ENCODE results near the gene CROCC2.

Gene CROCC2

GRCh38 chr2:240960971-240961876 is 55.1 kb downstream of the CROCC2 start:
- TF ChIP-seq CTCF (IDR thresholded peaks at IDR 0.05; ENCODE audit: low read depth, low read length, missing control alignments), result no peak
- H3K4me3 ChIP-seq (replicated peaks; ENCODE audit: low read depth, low read length), result no peak overlapping the region
- DNase-seq (ENCODE audit: extremely low read depth, low read depth), result no peak

DNA sequence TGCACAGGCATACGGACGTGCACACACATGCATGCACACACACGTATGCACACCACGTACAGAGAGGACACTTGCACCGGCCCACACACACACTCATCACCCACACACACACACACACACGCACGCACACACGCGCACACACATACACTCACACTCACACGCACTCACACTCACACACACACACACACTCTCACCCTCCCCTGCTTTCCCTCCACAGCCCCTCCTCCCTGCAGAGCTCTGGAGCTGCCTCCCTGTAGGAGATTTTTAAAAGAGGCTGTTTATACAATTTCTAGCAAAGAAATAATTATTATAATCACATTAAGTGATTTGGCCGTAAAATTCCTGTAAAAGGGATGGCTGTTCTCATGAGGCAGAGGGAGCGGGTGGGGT is 55.8 kb downstream of the CROCC2 start:
- no peak overlapping the region for H3K4me3 ChIP-seq (replicated peaks; ENCODE audit: low read depth, low read length)
- no peak for TF ChIP-seq CTCF (IDR thresholded peaks at IDR 0.05; ENCODE audit: low read depth, low read length, missing control alignments)
- DNase-seq (ENCODE audit: extremely low read depth, low read depth), result no peak

- no peak for TF ChIP-seq CTCF (IDR thresholded peaks at IDR 0.05; ENCODE audit: low read depth, low read length, missing control alignments)
- no peak for DNase-seq (ENCODE audit: extremely low read depth, low read depth)
- H3K4me3 ChIP-seq (replicated peaks; ENCODE audit: low read depth, low read length), result no peak overlapping the region
Measured at GRCh38 chr2:240962300-240963064, 56.3 kb downstream of the CROCC2 start.

DNA sequence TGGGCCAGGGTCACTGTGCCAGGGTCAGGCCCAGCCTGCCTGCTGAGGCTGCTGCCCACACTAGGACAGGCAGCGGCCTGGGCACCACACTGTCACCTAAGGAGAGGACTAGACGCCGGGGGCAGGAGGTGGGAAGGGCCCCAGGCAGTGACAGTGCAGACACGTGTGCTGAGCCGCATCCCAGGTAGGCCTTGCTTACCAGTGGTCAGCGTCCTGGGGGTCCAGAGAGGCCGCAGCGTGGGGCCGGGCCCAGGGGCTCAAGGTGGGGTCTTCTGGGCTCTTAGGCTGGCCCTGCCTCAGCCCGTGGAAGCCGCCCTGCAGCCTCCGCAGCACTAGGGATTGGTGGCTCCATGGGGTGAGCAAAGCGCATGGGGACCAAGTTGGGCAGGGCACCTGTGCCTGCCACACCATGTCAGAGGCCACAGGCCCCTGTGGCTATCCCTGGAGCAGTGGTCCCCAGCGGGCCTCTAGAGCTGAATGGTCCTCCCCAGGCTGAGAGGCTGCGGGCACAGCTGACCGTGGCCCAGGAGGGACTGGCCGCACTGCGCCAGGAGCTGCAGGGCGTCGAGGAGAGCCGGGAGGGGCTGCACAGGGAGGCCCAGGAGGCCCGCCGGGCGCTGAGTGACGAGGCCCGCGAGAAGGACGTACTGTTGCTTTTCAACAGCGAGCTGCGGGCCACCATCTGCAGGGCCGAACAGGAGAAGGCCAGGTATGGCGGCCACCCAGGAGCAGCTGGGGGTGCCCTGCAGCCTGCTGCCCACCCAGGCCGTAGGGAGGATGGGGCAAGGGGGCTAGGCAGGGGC is 57.1 kb downstream of the CROCC2 start:
- no peak overlapping the region for H3K4me3 ChIP-seq (replicated peaks; ENCODE audit: low read depth, low read length)
- TF ChIP-seq CTCF (IDR thresholded peaks at IDR 0.05; ENCODE audit: low read depth, low read length, missing control alignments), result no peak
- no peak for DNase-seq (ENCODE audit: extremely low read depth, low read depth)

DNA sequence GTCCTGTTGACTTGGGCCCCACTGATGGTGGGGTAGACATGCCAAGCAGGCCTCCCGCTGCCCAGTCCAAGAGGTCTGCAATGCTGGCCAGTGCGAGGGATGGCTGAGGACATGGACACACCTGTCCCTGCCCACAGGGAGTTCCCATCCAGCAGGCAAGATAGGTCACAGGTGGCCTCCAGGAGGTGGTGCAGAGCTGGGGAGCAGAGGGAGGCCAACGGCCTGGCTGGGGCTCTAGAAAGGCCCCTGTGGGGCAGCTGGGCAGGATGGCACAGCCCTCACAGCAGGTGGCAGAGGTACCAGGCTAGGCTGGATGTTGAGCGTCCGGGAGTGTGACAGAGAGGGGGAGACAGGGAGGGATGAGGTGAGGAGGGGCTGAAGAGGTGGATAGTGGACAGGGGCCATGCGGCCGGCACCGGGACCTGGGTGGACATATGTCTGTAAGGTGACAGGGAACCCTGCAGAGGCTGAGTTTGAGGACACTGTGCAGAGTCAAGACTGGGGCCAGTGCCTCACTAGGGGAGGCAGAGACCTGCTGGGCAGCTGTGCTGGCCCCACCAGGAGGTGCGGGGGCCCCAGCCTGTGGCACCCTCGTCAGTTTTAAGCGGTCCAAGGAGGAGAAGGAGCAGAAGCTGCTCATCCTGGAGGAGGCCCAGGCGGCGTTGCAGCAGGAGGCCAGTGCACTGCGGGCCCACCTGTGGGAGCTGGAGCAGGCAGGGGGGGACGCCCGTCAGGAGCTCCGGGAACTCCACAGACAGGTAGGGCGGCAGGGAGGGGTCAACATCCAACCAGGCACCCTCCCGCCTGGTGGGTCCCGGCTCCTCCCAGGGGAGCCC is 58.0 kb downstream of the CROCC2 start:
- TF ChIP-seq CTCF (IDR thresholded peaks at IDR 0.05; ENCODE audit: low read depth, low read length, missing control alignments), result no peak
- DNase-seq (ENCODE audit: extremely low read depth, low read depth), result no peak
- no peak overlapping the region for H3K4me3 ChIP-seq (replicated peaks; ENCODE audit: low read depth, low read length)
